ENCODE data around the gene TM9SF1. TPM values are rescaled to one million over a fixed set of nuclear protein-coding genes. Genes with fewer than 3 reads are reported as not detected.

Gene TM9SF1
- total RNA-seq, 1 experiment from 2014 or later = 91.9 TPM

DNA sequence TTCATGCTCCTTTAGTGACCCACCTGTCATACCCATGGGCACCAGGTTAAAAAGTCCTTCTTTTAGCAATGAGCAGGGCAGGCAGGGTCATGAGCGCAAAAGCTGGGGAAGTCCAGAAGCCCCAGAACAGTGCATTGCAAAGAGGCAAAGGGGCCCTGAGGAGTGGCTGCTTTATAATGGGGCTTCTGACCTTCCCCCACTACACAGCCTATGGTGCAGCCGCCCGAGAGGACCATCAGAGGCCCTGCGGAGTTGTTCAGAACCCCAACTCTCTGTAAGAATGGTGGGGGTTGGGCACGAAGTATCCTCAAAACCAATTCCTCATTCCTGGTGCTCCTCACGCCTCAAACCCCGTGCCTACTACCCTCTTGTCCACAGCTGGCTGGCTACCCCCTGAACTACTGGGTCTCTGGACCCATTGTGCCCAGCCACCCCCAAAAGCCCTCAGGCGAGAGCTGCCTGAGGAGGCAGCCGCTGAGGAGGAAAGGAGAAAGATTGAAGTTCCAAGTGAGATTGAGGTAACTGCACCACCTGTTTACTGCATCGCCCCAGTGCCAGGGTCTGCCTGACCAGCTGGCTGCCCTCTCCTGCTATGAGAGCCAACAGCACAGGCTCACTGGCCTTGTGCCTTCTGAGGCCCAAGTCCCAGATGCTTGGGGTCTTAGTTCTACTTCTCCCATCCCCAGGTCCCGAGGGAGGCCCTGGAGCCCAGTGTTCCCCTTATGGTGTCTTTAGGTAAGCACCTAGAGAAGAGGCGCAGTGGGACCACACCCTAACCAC is 16.7 kb downstream of the TM9SF1 start:
- DNase-seq (ENCODE audit: low read depth) = no peak

DNA sequence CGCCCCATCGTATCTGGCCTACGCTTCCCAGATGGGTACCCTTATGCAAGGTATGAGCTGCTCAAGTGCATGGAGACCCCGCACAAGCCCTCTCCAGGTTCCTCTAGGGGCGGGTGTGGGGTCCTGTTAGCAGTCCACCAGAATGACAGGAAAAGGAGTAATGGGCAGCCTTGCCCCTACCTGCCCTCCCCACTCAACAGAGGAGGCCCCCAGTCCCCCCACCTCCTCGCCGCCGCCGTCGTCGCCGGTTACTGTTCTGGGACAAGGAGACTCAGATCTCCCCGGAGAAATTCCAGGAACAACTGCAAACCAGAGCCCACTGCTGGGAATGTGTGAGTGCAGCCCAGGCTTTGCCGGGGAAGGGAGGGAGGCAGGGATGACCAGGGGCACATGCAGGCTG is 17.4 kb downstream of the TM9SF1 start:
- no peak for DNase-seq (ENCODE audit: low read depth)

DNA sequence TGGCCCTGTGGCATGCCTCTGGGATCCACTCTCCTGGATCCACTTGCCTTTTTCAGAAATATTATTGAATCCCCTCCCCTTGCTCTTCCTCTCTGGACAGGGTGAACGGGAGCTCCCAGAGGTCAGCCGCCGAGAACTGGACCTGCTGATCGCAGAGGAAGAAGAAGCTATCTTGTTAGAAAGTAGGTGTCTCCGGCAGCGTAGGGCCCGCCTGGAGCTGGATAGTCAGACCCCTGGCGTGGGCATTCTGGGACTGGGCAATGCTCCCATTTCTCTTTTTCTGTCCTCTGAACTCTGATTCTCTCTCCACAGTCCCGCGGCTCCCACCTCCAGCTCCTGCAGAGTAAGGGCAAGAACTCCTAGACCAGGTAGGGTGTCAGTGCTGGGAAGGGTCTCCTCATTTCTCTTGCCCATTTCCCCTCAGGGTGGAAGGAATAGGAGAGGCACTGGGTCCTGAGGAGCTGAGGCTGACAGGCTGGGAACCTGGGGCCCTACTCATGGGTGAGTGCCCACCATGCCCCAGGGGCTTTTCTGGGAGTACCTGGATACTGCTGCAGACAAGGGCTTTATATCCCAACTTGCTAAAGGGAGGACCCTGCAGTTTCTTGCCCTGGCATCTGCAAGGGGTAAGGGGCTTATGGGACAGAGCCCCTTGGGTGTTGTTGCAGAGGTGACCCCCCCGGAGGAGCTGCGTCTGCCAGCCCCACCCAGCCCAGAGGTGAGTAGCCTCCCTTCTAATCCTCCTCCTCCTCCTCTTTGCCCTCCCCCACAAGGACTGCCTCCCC is 18.0 kb downstream of the TM9SF1 start:
- DNase-seq (ENCODE audit: low read depth) = no peak

DNA sequence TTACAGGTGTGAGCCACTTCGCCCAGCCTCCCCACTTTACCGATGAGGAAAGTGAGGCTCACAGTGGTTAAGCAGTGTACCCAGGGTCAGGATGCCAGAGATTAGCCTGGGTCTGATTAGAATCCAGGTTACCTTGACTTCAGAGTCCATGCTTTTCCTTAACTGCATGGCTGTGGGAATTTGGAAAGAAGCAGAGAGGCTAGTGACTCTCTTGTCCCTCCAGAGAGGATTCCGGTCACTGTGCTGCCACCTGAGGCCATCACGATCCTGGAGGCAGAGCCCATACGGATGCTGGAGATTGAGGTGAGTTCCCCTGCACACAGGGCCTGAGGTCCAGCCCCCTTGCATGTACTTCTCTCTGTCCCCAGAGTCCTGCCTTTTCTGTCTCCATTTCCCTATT is 18.6 kb downstream of the TM9SF1 start:
- DNase-seq (ENCODE audit: low read depth) = no peak

DNA sequence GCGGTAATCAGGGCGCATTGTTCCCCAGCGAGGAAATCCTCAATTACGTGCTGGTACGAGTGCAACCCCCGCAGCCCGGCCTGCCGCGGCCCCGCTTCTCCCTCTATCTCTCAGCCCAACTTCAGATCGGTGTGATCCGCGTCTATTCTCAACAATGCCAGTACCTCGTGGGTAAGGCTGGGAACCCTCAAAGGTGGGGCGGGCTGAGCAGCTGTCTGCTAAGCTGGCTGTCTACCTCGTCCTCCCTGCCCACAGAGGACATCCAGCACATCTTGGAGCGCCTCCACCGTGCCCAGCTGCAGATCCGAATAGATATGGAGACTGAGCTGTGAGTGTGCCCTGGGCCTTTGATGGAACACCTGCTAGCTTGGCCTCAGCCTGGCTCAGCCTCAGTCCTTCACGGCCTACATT is 22.4 kb downstream of the TM9SF1 start:
- no peak for DNase-seq (ENCODE audit: low read depth)

DNA sequence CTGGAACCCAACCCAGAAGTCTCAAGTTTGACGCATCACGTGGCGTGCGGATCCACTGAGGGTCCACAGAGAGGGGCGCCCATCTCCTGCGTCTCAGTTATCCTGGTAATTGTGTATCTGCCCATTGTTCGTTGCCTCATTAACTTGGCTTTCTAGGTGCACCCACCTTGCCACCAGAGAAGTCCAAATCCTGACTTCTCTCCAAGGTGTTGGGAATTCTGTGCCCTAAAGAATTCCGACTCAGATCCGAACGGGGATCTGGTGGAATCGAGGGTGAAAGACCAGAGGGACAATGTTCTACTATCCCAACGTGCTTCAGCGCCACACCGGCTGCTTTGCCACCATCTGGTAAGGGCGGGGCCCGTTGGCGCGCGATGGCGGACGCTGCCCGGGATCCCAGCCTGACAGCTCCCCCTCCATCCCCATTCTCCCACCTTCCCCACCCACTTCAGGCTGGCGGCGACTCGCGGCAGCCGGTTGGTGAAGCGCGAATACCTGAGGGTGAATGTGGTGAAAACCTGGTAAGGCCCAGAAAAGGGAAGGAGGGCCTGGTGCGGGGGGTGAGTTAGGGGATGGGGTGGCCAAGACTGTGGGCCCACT is 22.9 kb downstream of the TM9SF1 start:
- no peak for DNase-seq (ENCODE audit: low read depth)

DNA sequence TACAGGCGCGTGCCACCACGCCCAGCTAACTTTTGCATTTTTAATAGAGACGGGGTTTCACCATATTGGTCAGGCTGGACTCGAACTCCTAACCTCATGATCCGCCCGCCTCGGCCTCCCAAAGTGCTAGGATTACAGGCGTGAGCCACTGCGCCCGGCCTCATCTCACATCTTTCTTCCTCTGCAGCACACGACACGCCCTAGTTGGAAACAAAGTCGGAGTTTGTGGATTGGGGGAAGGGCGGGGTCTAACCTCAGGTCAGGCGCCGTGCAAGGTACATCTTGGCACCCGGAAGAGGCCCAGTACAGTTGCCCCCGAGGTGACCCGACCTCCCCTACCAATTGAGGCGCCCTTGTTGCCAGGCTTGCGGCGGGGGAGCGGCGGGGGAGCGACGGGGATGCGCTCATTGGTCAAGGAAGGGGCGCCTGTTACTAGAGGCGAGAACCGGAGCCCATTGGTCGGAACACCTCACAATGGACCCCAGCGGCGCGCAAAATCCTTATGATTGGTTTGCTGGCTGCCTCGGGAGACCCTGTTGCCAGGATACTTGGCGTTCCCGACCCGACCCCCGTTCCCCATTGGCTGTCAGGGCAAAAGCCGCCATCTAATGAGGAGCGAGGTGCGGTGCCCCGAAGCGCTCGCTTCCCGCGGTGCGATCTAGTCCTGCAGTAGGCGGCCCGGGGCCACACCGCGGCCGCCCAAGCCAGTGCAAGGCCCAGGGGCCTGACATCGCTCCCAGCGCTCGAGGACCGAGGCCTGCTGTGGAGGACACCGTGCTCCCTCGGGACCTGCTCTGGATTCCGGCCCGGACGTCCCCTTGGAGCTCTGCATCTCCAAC is 23.6 kb downstream of the TM9SF1 start, which contains the start of gene REC8:
Gene REC8 (plus strand): TSS at position 659 of the 839 bp plus-strand sequence. CDS start 473 bp downstream, outside the sequence.
- no peak for DNase-seq (ENCODE audit: low read depth)

DNA sequence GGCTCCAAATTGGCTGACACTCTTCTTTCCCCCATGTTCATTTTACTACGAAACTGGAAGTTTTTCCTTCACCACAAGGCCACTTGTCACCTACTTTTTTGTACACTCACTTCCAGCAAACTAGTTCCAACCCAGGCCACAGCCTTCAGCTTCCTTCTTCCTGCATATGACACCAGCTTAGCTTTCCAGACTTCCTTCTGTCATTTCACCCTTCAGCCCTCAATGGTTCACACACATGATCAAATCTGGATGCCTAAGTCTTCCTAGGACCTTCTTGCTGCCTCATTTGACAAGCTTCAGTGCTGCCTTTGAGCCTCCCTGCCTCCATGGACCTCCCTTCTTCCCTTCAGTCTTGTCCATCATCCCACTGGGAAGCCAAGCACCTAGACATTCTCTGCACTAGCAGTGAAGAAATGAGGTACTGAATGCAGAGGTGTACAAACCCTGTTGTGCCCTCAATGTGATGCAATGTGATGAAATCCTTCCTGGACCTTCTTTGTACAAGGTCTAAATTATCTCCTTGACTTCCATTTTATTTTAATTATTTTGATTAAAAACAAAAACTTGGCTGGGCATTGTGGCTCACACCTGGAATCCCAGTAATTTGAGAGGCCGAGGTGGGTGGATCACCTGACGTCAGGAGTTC is 27.6 kb downstream of the TM9SF1 start:
- no peak for DNase-seq (ENCODE audit: low read depth)

DNA sequence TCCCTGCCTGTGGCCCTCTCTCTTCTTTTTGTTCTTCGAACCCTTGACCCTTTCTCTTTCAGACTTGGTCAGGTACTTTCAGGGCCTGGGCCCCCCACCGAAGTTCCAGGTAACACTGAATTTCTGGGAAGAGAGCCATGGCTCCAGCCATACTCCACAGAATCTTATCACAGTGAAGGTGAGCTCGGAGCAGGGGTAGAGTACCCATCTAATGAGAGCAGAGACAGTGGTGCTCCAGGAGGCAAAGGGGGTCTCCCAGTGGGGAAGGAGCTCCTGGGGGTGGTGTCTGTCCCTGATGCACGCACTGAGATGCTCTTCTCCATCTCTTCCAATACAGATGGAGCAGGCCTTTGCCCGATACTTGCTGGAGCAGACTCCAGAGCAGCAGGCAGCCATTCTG is 29.5 kb downstream of the TM9SF1 start:
- no peak for DNase-seq (ENCODE audit: low read depth)

DNA sequence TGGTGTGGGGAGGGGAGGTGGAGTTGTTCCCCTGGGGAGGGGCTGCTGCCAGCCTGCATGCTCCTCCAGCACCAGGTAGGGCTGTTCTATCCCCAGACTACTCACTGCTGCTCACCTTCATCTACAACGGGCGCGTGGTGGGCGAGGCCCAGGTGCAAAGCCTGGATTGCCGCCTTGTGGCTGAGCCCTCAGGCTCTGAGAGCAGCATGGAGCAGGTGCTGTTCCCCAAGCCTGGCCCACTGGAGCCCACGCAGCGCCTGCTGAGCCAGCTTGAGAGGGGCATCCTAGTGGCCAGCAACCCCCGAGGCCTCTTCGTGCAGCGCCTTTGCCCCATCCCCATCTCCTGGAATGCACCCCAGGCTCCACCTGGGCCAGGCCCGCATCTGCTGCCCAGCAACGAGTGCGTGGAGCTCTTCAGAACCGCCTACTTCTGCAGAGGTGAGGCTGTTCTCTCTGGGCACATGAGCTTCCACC is 30.7 kb downstream of the TM9SF1 start:
- no peak for DNase-seq (ENCODE audit: low read depth)

DNA sequence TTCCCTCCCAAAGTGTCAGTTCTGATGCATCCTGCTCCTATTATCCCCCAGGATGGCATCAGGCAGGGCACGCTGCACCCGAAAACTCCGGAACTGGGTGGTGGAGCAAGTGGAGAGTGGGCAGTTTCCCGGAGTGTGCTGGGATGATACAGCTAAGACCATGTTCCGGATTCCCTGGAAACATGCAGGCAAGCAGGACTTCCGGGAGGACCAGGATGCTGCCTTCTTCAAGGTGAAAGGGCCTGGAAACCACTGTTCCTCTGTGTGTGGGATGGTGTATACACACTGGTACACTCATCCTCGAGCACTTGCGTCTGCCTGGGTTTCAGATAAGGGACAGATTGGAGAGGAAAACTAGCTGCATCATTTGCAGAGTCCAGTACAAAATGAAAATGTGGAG is 33.1 kb downstream of the TM9SF1 start:
- no peak for DNase-seq (ENCODE audit: low read depth)

DNA sequence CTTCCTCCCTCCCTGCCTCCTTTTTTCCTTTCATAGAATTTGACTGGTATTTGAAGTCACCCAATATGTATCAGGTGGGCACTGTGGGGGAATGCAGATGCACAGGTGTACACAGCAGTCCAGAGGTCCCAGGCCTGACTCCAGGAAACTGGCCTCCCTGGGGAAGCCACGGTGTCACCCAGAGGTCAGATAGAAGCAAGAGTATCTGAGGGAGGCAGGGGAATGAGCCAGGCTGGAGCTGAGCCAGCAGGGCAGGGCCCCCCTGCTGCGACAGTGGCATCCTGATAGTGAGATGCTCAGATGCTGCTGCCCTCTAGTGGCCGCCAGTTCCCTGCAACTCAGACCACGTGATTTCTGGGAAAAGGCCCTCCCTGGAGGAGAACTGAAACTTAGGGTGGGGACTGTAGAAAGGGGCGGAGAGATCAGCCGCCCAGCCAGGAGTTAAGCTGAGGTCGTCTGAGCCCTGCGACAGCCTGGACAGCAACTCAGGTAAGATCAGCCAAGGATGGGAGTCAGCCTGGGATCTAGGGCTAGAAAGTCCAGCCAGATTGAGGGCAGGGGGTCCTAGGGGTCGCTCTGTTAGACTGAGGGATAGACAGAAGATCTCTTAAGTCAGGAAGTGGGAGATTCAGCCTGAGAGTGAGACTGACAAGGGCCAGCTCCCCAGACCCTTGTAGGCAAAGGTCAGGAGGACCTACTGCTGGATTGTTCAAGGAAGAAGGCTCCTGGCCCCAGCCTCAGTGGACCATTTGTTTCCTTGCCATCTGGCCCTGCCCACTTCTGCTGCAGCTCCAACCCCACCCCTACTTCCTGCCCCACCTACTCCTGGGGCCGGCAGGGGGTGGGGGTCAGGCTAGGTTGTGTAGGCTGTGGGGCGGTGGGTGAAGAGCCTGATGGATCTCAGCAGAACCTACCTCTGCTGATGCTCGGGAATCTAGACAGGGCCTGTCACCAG is 34.1 kb downstream of the TM9SF1 start, which contains the start of gene IRF9:
Gene IRF9 (plus strand): TSS at position 416 of the 955 bp plus-strand sequence. CDS start 880 bp downstream, outside the sequence.
- DNase-seq (ENCODE audit: low read depth) = peak; percentile 97

DNA sequence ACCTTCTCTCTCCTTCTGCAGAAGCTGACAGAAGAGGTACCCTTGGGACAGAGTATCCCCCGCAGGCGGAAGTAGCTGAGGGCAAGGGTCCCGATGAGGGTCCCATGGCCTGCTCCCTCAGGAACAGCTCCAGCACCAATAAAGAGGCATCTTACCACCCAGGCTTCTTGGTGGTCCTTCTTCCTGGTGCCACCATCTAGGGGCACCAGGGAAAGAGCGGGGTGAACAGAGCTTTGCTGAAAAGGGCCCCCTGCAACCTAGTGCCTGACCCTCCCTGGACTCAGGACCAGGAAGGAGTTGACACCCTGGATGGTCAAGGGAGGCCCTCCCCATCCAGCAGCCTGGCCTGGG is 34.8 kb downstream of the TM9SF1 start:
- DNase-seq (ENCODE audit: low read depth) = no peak

DNA sequence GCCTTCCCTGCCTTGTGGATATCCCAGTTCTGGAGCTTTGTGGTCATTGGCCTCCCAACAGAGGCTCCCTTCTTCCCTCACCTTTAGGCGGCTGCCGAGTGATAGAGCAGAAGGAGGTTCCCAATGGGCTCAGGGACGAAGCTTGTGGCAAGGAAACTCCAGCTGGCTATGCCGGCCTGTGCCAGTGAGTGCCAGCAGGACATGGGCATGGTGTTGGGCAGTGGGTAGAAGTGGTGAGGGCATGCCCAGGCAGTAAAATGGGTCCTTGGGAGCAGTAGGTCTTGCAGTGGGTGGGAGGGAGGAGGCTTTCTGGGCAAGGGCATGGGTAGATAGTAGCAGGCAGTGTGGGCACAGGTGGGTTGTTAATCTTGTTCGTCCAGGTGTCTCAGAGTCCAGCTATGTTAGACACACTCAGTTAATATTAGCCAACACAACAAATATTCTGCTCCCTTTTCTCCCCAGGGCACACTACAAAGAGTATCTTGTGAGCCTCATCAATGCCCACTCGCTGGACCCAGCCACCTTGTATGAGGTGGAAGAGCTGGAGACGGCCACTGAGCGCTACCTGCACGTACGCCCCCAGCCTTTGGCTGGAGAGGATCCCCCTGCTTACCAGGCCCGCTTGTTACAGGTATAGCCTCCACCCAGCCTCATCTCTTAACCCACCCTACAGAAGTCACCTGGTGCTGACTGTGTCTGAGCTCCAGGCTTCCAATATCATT is 35.3 kb downstream of the TM9SF1 start:
- no peak for DNase-seq (ENCODE audit: low read depth)

DNA sequence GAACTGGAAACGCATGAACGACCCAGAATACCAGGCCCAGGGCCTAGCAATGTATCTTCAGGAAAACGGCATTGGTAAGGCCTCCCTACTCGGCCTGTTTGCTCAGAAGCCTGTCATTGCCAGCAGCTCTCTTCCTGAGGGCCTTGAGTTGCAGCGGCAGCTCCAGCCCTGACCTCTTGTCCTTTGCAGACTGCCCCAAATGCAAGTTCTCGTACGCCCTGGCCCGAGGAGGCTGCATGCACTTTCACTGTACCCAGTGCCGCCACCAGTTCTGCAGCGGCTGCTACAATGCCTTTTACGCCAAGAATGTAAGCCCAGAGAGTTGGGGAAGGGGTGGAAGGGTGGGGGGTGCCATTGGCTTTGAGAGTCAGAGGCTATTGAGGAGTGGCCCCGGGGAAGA is 37.9 kb downstream of the TM9SF1 start:
- no peak for DNase-seq (ENCODE audit: low read depth)

DNA sequence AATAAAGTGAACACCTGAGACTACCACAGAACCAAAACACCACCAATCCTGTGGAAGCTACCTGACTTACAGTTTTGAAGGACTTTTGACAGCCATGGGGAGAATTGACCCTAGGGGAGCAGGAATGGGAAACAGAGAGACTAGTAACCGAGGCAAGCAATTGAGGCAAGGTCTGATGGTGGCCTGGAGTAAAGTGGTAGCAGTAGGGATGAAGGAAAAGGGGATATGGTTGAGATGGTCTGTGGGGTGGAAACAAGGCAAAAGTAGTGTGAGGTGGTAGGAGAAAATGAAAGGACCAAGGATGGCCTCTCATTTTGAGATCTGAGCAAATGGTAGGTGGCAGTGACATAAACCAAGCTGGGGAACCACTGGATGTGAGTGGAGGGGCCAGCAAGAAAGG is 38.4 kb downstream of the TM9SF1 start:
- DNase-seq (ENCODE audit: low read depth) = no peak

DNA sequence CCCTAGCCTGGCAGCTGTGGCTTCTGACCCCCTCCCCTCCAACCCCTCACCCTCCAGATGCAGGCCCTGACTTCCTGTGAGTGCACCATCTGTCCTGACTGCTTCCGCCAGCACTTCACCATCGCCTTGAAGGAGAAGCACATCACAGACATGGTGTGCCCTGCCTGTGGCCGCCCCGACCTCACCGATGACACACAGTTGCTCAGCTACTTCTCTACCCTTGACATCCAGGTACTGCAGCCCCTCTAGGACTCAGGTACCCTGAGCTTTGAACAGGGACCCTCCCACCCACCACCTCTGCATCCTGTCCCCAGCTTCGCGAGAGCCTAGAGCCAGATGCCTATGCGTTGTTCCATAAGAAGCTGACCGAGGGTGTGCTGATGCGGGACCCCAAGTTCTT is 40.1 kb downstream of the TM9SF1 start:
- DNase-seq (ENCODE audit: low read depth) = no peak

DNA sequence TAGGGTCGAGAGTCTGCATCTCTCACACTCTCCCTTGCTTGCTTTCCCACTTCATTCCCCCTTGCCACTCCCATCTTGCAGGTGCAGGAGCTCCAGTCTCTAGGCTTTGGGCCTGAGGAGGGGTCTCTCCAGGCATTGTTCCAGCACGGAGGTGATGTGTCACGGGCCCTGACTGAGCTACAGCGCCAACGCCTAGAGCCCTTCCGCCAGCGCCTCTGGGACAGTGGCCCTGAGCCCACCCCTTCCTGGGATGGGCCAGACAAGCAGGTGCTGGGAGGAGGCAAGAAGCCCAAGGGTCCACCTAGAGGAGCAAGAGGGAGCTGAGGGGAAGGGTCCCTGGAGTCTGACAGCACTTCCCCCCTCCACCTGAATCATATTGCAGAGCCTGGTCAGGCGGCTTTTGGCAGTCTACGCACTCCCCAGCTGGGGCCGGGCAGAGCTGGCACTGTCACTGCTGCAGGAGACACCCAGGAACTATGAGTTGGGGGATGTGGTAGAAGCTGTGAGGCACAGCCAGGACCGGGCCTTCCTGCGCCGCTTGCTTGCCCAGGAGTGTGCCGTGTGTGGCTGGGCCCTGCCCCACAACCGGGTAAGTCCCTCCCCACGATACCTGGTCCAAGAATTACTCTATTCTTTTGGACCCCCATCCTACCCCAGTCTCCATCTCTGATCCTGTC is 43.7 kb downstream of the TM9SF1 start:
- DNase-seq (ENCODE audit: low read depth) = no peak

DNA sequence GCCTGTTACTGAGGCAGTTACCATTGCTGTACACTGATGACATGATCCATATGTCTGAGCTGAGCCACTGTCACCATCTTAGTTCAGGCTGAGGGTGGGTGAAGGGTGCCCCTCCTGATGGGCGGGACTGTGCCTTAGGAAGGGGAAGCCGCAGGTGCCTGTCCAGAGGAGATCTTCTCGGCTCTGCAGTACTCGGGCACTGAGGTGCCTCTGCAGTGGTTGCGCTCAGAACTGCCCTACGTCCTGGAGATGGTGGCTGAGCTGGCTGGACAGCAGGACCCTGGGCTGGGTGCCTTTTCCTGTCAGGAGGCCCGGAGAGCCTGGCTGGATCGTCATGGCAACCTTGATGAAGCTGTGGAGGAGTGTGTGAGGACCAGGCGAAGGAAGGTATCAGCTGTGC is 44.2 kb downstream of the TM9SF1 start:
- DNase-seq (ENCODE audit: low read depth) = no peak

Data from Daoy (cell line).